KG1 (cell line): ENCODE data around the gene ASXL3.

ENCODE experiments used
- DNase-seq: peaks from one replicate; lab custom pipeline; 2025; lab: John Stamatoyannopoulos, UW

Gene ASXL3

DNA sequence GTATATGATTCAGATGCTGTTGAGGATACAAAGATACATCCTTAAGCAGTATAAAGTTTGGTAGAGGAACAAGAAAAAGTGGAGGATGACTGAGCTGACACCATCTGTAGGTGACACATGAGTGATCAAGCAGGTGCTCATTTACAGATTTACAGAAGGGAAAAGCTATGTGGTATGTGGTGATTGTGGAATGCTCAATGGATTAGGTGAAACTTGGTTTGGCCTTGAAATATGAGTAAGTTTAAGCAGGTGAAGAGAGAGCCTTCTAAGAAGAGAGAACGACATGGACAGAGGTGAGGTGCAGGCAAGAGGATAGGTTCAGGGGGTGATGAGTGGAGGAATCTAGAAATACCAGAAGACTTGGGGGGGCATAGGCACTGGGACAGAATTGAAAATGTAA is 5.9 kb downstream of the ASXL3 start:
- no peak for DNase-seq

- no peak for DNase-seq
These were observed 6.8 kb downstream of the ASXL3 start for GRCh38 chr18:33584548-33585430.

DNA sequence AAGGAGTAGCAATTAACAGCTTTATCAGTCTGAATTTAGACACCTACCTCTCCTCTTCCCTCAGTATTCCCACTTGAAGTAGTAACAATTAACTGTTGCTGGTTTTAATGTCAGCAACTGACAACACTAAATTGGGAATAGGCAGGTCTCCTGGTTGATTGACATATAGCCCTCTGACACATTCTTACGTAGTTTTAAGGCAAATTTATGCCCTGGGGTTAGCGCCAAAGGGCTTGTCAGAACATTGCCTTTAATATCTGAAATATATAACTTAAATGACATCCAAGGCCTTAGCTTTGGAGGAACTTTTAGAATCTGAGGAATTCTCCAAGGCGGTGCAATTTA is 7.4 kb downstream of the ASXL3 start:
- DNase-seq = no peak

GRCh38 chr18:33588361-33588760 is 10.3 kb downstream of the ASXL3 start:
- DNase-seq = no peak

DNA sequence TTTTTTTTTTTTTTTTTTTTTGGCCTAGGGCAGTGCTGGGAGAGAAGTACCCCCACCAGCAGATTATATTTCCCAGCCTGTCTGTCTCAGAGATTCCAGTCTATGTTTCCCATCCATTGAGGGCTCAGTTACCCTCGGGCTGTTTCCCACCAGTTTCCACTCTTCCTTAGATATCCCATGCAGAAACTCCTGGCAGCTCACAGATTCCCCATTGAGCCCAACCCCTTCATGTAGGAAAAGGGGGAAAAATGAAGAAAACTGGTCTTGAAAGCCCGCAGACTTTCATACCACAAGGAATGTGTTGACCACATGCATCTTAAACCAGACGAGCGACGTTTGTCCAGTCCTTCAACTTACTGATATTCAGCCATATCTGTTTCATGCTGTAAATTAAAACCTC is 15.2 kb downstream of the ASXL3 start:
- DNase-seq = no peak

DNA sequence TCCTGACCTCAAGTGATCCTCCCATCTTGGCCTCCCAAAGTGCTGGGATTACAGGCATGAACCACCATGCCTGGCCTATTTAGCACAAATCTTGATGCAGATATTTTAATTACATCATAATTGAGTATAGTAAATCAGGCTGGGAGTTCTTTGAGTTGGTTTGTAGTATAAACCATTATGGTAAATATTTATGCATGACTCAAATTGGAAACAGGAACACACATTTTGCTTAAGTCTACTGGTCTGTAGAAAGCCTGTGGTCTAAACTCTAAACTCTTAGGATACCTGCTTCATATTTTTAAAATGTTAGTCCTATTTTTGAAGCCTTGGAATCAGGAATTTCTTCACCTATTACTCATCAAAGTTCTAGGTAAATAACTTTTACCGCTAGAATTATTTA is 16.8 kb downstream of the ASXL3 start:
- DNase-seq = no peak

DNA sequence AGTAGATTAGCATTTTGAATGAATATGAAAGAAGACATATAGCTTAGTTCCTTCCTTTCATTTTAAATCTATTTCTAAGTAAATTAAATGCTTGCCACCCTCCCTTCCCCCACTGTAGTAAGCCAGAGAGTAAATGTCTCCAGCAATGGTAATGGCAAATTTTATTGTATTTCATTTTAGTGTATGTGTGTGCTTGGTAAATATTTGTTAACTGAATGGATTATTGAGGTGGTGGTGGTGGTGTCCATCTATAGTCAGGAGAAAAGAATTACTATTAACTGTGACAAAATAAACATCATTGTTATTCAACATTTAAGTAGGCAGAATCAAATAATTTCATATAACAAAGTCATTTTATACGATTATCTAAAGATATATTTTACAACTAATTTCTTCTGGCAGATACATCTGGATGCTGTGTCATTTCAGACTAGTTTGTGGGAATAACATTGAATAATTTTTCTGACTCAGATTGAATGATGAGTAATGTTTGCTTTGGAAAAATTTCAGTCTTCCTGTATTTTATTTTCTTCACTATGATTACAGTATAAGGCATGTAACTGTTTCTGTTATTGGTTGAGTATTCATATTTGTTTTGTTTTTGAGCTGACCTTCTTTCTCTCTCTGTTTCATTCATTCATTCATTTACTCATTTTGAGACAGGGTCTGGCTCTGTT is 18.3 kb downstream of the ASXL3 start:
- no peak for DNase-seq

DNA sequence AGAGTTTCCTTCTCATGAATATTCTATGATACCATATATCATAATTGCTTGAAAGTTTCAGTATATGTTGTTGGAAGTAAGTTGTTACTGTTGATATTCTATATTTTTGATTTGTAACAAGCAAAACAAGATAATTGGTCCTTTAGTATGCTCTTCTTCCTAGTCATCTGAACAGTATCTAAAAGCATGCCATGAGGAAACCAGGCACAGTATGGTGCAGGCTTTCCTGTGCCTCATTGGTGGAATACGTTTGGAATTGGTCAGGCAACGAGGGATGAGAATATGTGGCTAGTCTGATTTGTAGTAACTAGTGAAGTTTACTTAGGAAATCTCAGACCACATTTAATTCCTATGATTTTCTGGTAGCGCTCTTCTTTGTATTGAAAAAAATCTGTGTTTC is 22.8 kb downstream of the ASXL3 start:
- DNase-seq = no peak

DNA sequence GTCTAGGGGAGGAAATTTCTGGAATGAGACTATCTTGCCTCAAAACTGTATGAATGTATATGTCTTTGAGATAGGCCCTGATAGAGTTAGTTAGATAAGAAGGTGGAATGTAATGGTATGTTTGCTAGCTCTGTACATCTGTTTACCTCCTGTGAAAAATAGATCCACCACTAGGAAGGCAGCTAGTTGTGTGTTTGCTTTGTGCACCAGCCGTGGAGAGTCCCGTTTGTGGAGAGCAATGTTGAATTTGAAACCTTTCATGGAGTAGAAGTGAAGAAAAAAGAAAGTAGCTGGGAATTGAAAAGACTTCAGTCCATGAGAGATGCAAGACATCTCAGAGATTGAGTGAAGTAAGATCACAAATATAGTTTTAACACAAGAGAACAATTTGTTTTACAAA is 25.4 kb downstream of the ASXL3 start:
- no peak for DNase-seq

GRCh38 chr18:33605250-33605649 is 27.2 kb downstream of the ASXL3 start:
- no peak for DNase-seq

GRCh38 chr18:33606621-33607020 is 28.6 kb downstream of the ASXL3 start:
- DNase-seq = no peak

GRCh38 chr18:33611525-33612135 is 33.6 kb downstream of the ASXL3 start:
- DNase-seq = no peak

- DNase-seq = no peak
These were observed 34.6 kb downstream of the ASXL3 start for GRCh38 chr18:33612632-33613031.

DNA sequence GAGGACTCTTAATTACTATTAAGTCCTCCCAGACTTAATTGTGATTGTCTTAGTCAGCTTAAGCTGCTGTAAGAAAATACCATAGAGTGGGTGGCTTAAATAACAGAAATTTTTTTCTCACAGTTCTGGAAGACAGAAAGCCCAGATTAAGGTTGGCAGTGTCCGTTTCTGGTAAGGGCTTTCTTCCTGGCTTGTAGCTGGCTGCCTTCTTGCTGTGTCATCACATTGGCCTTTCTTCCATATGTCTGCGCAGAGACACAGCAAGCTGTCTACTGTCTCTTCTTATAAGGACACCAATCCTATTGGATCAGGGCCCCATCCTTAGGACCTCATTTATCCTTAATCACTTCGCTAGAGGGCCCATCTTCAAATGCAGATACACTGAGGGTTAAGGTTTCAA is 38.5 kb downstream of the ASXL3 start:
- no peak for DNase-seq

- DNase-seq = no peak
These were observed 49.1 kb downstream of the ASXL3 start for GRCh38 chr18:33627114-33627513.

DNA sequence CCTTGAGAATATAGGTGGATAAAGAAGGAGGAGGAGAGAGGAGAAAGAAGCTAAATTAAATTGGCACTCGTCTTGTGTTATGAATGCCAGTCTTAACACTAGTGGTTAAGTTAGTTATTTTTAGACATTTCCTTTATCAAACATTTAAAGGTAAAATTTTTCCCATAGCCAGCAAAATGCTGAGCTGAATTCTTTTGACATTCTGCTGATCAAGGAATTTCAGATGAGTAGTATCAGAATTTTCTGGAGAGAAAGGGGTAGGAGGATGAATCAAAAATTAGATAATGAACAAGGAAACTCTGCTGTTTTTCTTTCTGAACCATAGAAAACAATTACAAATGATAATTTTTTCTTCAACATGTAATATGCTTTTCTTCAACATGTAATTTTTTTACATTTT is 52.5 kb downstream of the ASXL3 start:
- DNase-seq = no peak

GRCh38 chr18:33641141-33641540 is 63.1 kb downstream of the ASXL3 start:
- DNase-seq = no peak

- DNase-seq = no peak
These were observed 66.5 kb downstream of the ASXL3 start for GRCh38 chr18:33644494-33644893.

DNA sequence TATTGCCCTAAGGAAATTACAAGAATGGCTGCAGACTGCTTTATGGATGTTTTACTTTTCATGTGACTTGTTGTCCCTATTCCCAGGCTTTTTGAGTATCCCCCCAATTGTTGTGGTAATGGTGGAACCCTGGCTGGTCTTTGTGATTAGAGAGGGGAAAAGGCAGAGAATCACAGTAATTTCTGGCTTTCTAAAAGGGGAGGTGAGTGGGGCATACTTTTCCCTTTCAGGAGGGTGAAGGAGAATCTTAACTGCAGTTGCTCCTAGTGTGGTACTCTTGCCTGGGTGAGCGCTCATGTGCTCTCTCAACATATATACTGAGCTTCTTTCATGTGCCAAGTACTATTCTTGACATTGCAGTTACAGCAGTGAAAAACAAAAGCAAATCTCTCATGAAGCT is 69.3 kb downstream of the ASXL3 start:
- no peak for DNase-seq

DNA sequence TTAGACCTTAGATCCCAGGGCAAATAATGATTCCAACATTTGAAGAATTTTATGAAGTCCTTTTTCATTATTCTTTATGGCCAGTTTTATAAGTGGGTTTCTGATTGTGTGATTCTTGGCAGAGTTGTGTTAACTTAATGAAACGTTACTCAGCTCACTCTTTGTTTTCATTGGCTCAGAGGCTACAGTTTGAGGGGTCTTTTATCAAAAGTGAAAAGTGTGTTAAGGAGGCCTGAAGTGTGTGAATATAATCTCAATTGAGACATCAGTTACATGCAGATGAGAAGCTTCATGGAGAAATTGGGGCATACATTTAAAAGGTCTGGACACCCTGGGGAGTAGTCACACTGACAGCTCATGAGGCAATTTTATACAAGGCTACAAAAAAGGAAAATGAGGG is 74.6 kb downstream of the ASXL3 start:
- no peak for DNase-seq

- DNase-seq = no peak
These were observed 75.2 kb downstream of the ASXL3 start for GRCh38 chr18:33653231-33653630.

GRCh38 chr18:33656889-33657448 is 79.0 kb downstream of the ASXL3 start:
- DNase-seq = no peak
